Measurements from ENCODE around the gene LILRB2.
"Not testable (repeated sequence)": the region's sequence is repeated elsewhere in the genome, so short reads cannot be mapped to it uniquely, and the experiment has no call there.

The LILRB2 gene

GRCh38 chr19:54239491-54240371, 41.2 kb downstream of the LILRB2 start:
- DNase-seq, result not testable (repeated sequence)

GRCh38 chr19:54233941-54234340, 47.0 kb downstream of the LILRB2 start:
- DNase-seq, result no peak

- DNase-seq, result peak; percentile 0
Observed at GRCh38 chr19:54231077-54231931, 49.6 kb downstream of the LILRB2 start.

- DNase-seq, result no peak
Observed at GRCh38 chr19:54230031-54230430, 50.9 kb downstream of the LILRB2 start.

GRCh38 chr19:54229146-54229545, 51.8 kb downstream of the LILRB2 start:
- DNase-seq, result no peak

GRCh38 chr19:54224619-54225018, 56.3 kb downstream of the LILRB2 start:
- not testable (repeated sequence) for DNase-seq

- DNase-seq, result not testable (repeated sequence)
Observed at GRCh38 chr19:54223937-54224281, 57.0 kb downstream of the LILRB2 start.
